Fibroblast of lung (primary cell): ENCODE measurements around the gene ZNF132.

Experiments
- CTCF ChIP-seq, 2 donors: IDR thresholded peaks in 1 of 2; conservative IDR thresholded peaks in 1 of 2; 1 replicate in 1 of 2; 2 replicates in 1 of 2; pipeline ENCODE4 v1.5.1; 2011 to 2012; ENCODE audit warnings: low read length in 2 of 2, control low read depth in 1 of 2, inconsistent platforms in 1 of 2, low read depth in 1 of 2, mild to moderate bottlenecking in 1 of 2
- EZH2 ChIP-seq: IDR thresholded peaks from 2 replicates; pipeline ENCODE4 v1.5.1; 2012; ENCODE audit warnings: low read length, control low read depth, mild to moderate bottlenecking; ENCODE audit errors: missing control alignments

- TF ChIP-seq EZH2 (no peak), CTCF (conservative IDR thresholded peaks at IDR 0.05 in 1 of 2, IDR thresholded peaks at IDR 0.05 in 1 of 2; ENCODE audit: low read depth in 1 of 2, low read length in 2 of 2) (no peak)
Measured at GRCh38 chr19:58398545-58398944, 41.4 kb downstream of the ZNF132 start.
